NCI-H748 (cell line): ENCODE measurements around the gene UBA52.
"Not testable (repeated sequence)": the region's sequence is repeated elsewhere in the genome, so short reads cannot be mapped to it uniquely, and the experiment has no call there.

ENCODE experiments used
- DNase-seq: peaks from one replicate; lab custom pipeline; 2025; ENCODE audit not compliant: unreplicated experiment; lab: John Stamatoyannopoulos, UW

UBA52 gene

DNA sequence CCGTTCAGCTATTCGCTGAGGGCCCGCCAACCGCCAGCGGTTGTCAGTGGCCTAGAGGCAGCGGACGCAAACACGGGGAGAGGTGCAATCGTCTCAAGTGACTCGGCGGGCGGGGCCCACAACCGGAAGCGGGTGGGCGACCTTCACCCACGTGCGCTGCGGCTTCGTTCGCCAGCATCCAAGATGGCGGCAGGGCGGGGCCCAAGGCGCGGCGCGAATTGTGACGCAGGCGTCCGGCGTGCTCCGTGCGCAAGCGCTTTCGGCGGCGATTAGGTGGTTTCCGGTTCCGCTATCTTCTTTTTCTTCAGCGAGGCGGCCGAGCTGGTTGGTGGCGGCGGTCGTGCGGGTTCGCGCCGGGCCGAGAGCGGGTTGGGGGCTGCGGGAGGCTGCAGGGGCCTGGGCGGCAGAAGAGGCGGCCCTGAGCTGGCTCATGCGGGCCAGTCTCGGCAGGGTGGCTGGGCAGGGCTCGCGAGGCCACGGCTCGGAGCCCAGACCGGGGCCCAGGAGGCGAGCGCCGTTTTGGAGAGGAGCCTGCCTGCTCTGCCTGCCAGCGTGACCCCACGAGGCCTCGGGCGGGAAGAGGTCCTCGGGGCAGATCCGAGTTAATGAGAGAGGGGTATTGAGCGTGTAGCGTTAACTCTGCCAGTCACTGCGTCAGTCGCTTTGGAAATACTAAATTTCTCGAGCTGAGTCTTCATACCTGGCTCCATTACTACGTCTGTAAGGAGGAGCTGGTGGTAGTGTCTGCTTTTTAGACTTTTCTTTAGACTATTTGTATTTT lies at the start of gene UBA52:
Gene UBA52 (plus strand): TSS at position 294 of the 781 bp plus-strand sequence. CDS start 1,444 bp downstream, outside the sequence.
- peak; percentile 97 for DNase-seq

DNA sequence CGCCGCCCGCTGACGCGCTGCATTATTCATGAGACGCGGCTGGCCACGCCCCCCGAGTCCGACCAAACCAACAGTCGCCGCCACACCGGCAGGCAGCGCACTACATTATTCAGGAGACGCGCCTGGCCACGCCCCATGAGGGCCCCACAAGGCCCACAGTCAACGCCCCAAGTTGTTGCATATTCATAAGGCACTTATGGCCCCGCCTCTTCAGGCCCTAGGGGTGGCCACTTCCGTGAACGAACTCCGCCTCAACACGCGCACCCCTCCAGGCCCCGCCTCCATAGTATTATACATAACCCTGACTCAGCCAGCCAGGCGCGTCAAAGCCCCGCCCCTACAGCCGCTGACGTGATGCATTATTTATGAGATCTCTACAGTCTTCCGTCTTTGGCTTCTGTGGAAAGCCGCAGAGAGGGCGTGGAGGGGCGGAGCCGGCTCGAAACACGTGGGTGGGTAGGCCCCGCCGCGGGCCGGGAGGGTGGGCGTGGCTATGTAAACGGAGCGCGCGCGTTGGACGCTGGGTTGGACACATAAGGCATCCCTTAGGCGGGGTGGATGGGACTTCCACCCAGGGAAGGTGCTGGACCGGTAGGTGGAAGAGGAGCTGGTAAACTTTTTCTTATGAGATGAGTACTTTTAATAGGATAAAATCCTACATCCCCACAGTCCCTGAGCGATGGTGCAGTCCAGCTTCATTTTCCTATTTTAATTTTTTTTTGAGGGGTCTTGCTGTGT lies 49.4 kb upstream of the UBA52 start:
- peak; percentile 99 for DNase-seq

DNA sequence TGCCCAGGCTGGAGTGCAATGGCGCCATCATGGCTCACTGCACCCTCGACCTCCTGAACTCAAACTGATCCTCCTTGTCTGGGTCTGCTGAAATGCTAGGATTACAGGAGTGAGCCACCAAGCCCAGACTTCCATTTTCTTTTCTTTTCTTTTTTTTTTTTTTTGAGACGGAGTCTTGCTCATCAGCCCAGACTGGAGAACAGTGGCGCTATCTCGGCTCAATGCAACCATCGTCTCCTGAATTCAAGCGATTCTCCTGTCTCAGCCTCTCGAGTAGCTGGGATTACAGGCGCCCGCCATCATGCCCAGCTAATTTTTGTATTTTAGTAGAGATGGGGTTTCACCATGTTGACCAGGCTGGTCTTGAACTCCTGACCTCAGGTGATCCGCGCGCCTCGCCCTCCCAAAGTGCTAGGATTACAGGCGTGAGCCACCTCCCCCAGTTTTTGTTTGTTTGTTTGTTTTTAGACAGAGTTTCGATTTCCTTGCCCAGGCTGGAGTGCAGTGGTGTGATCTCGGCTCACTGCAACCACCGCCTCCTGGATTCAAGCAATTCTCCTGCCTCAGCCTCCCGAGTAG lies 48.7 kb upstream of the UBA52 start:
- not testable (repeated sequence) for DNase-seq

DNA sequence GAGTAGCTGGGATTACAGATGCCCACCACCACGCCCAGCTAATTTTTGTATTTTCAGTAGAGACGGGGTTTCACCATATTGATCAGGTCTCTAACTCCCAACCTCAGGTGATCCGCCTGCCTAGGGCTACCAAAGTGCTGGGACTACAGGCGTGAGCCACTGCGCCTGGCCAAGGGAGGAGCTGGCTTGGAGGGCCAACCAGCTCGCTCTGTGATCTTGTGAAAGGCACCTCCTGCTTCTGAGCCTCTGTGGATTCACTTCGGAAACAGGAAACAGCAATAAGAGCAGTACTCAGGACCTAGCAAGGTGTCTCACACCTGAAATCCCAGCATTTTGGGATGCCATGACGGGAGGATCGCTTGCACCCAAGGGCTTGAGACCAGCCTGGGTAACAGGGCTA lies 47.8 kb upstream of the UBA52 start:
- no peak for DNase-seq

DNA sequence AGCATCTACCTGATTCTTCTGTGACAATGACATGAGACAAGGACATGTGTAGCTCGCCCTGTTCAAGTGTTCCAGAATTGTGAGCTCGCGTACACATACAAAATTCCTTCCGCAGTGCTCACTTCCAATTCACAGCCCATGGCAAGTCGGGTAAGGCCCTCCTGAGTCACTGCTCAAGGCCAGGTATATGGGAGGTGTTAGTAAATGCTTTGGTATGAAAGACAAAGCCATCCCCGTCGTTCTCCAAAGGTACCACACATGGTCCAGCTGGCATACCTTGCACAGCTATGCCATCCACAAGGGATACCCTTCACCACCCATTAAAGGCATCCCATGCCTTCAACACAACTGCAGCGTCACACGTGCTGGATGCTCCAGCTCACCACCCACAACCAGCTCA lies 45.3 kb upstream of the UBA52 start:
- no peak for DNase-seq

DNA sequence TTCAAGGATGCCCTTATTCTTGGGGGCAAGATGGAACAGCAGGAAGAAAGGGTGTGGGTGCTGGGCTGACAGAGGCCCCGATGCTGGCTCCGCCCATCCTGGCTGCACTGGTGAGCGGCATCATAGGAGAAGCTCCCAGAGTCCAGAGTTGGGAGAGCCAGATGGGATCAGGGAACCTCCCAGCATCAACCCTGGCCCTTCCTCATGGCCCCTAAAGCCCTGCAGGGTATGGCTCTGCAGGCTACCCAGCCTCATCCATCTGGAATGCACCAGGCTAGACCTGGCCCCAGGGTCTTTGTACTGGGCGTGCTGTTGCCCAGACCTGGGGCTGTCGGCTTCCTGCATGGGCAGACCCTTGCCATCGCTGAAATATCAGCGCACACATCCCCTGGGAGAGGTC lies 41.9 kb upstream of the UBA52 start:
- no peak for DNase-seq

DNA sequence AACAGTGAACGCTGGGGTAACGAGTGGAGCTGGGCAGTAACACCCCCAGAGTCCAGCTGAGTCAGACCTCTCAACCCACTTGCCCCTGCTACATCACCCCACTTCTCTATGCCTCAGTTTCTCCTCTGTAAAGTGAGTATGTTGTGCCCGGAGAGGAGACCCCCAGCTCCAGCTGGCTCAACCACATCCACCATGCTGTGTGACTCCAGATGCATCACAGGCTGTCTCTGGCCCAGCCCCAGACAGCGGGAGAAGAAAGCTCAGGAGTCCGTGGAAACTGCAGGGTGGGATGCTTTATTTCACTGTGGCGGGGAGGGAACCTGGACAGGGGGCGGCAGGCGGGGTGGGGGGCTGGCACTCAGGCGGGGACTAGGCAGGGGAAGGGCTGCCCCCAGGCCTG lies 40.2 kb upstream of the UBA52 start:
- no peak for DNase-seq

DNA sequence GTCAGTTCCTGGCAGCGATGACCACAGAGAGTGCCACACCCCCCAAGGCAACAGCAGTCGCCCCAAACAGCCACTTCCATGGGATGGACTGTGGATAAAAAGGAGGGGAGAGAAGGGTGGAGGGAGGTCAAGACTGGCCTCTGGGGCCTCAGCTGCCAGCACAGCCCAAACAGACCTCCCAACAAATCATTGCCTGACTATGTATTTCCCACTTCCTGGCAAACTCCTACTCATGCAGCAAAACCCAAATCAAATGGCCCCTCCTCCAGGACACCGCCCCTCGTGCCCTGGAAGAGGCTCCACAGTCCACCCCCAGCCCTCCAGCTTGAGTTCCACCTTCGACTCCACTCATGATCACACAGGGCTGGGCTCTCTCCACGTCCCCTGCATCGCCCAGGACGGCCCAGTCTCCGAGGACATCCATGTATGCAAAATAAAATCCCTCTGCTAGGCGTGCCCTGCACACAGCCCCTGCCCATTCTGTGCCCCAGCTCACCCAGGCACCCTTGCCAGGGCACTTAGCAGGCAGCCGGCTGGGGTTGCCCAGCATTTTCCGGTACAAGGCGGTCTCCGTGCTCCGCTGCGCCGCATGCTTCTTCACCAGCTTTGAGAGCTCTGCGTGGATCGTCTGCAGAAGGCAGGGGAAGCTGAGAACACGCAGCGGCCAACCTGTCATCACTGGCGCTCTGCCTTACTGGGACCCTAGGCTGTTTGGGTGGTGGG lies 39.3 kb upstream of the UBA52 start:
- no peak for DNase-seq

DNA sequence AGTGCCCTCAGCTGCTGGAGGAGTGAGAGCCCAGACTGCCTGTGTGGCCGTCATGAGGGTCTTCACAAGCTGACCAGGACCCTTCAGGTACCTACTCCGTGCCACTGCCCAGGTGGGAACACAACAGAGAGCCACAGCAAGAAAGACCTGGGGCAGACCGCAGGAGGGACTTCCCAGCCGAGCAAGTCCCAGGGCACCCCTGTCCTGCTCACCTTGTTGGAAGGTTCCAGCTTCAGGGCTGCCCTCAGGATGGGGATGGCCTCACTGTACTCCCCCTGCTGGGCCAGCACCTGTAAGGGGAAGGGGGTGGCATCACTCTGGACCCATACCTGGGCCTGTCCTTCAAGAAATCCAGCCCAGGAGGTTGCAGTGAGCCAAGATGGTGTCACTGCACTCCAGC lies 38.6 kb upstream of the UBA52 start:
- DNase-seq, result no peak

DNA sequence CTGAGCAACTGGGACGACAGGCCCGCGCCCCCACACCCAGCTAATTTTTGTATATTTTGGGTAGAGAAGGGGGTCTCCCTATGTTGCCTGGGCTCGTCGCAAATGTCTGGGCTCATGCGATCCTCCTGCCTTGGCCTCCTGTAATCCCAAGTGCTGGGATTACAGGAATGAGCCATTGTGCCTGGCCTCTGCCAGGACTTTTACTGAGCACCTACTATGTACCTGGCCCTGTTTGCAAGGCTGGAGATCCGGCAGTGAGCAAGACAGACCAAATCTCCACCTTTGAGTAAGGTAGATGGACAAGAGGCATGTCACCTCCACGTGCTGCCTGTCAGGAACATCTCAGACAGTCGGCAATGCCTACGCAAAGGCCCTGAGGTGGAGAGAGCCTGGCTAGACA lies 35.2 kb upstream of the UBA52 start:
- no peak for DNase-seq

DNA sequence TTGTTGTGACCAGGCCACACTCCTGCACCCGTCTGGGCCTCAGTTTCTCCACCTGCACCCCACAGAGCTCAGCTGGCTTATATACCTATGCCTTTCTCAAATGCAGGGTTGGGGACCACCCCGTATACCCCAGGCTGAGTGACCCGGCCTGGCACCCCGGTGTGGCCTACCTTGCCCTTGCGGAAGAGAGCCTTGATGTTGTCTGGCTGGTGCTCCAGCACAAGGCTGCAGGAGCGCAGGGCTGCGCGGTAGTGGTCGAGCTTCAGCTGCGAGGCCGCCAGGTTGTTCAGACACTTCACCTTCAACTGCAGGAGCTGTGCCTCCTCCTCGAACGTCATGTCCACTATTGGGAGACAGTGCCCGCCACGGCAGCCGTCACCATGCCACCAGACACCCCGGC lies 34.2 kb upstream of the UBA52 start:
- DNase-seq, result no peak

DNA sequence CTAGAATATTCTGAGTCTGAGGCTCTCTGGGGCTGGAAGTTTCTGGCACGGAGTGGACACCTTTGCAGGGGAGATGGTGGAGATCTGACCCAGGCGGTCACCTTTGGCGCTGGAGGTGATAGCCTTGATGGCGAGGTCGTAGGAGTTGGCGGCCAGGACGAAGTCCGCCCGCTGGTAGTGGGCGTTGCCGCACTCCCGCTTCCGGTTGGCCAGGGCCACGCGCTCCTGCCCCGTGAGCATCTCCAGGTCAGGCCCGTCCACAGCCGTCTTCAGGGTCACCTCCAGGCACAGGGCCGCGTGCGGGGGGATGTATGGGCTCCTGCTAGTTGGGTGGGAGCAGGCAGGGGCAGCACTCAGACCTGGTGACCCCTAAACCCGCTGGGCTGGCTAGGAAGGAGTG lies 33.5 kb upstream of the UBA52 start:
- DNase-seq, result no peak

DNA sequence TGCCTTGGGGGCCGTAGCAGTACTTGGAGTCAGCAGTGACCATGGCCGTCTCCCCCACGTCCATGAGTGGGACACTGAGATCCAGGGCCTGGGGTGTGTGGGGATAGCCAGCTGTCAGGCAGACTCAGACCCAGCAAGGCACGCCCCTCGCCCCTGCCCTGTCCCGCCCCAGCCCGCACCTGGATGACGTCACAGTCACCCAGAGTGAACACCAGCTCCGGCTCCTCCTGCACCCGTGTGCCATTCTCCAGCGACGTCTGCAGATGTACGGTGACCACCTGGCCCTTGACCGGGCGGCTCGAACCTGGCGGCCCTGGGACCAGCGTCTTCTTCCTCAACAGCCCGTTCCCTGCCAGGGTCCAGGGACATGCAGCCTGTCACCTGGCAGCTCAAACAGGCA lies 32.3 kb upstream of the UBA52 start:
- no peak for DNase-seq

DNA sequence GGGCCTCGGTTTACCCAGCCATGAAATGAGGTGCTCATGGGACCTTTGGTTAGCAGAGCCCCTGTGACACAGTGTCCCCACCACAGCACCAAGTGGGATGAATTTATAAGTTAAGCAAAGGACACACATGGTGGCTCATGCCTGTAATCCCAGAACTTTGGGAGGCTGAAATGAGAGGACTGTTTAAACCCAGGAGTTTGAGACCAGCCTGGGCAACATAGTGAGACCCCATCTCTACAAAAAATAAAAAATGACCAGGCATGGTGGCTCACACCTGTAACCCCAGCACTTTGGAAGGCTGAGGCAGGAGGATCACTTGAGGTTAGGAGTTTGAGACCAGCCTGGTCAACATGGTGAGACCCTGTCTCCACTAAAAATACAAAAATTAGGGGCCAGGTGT lies 31.5 kb upstream of the UBA52 start:
- not testable (repeated sequence) for DNase-seq

DNA sequence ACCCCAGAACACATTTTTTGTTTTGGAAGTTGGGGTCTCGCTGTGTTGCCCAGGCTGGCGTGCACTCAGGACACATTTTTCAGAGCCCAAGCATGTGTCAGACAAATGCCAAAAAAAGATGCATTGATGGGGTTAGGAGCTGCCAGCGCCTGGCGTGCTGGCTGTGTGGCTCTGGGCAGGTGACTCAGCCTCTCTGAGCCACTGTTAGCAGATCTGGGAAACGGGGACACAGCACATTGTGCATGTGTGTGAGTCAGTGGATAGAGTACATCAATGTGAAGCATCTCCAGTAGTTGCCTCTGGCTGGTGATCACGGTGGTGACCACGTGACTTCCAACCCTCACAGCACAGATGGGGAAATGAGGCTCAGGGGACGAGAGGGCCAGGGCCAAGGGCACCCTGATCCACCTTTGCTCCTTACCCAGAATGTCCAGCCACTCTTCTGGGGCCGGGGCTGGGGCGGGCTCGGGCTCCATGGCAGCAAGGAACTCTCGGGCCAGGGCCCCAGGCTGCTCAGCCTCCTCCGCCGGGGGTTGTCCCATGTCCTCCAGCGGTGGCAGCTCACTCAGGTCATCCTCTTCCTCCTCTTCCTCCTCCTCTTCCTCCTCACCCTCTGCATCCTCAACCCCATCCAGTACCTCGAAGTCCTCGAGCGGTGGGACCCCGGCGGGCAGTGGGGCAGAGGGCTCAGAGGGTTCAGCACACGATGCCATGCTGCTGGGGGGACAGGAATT lies 30.2 kb upstream of the UBA52 start:
- no peak for DNase-seq

DNA sequence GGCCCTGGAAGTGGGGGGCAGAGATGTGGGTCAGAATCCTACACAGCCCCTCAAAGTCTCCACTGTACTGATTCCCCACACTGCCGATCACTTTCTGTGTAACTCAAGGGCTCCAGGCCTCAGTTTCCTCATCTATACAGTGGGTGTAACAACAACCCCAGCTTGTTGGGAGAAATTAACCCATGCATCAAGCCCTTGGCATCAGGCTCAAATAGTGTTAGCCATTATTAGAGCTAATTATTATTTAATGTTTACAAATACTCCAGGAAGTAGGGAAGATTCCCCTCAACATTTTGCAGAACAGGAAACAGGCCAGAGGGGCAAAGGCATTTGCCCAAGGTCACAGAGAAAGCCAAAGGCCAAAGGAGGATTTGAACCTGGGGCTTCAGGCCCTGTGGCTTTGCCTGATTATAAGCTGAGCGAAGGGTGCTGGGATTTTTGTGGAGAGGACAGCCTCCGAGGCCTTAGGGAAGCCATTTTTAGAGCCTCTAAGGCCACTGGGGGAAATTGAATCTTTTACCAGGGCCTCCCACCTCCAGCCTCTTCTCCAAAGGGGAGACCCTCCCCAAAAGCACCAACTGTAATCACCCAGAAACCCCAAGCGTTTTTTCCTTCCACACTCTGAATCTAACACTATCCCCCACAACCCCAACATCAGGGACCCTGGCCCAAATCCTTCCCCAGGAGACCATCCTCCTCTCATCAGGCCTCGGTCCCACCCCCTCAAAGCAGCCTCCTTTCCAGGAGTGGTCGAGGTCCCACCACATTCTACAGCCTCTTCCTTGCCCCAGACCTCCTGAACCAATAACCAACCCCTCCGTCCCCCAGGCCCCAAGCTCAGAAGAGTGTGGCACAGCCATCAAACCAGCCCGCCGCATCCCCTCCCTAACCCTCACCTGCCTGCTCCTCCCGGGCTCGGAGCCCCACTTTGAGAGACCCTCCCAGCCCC lies 29.4 kb upstream of the UBA52 start:
- DNase-seq, result no peak

DNA sequence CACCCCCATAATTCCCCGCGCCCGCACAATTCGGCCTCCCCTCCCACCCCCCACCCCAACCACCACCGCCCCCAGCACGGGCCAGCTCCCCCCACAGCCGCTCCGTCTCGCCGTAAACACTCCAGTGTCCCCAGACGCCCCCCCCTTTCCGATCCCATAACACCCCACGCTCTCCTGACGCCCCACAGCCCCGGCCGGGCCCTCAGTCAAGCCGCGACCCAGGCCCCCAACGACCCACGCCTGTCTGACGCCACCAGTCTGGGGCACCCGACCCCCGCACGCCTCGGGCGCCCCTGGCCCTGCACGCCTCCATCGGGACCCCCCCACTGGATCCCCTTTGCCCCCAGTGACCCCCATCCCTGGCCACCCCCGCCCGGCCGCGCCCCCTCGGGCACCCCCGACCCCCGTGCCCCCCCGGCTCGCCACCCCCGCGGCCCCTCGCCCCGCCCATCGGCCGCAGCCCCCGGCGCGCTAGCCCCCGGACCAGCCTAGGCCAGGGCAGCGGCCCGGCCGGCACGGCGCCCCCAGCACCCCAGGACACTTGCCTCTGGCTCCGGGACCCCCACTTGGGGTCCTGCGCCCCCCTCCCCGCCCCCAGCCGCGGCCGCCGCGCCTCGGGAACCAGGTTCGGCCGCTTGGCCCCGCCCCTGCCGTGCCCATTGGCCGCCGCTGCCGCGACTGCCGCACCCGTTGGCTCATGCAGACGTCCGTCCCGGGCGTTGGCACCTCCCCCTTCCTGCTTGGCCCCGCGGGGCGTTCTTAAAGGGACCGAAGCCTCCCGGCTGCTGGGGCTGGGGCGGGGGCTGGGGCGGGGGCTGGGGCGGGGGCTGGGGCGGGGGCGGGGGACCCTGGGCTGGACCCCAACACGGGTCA lies 28.5 kb upstream of the UBA52 start, which contains the start of gene FKBP8:
Gene FKBP8 (minus strand): TSS at position 633 of the 873 bp plus-strand sequence. CDS start 1,603 bp downstream, outside the sequence.
- DNase-seq, result peak; percentile 86

DNA sequence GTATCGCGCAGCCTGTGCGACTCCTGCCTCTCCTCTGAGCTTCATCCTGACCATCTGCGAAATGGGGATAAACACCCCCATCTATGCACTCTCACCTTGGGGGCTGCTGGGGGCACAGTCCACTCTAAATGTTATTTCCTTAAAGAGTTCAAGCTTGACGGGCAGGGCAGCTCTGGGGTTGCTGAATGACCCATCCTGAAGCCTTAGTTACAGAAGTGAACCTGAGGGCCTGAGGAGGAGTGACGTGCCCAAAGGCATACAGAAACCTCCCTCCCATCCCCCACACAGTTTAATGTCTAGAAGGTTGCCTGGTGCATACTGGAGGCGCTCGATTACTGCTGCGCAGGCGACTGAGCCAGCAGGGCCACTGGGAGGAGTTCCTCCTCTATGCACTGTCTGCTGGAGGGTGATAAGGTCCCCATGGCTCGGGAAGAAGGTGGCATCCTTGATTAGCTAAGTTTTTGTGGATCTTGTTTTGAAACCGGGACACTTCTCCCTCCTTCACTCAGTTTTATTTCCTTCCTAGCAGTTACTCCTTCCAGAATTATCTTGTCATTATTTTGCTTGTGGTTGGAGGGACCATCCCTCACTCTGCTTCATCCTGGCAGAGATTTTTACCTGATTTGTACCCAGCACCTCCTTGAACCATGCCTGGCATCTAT lies 27.7 kb upstream of the UBA52 start:
- peak; percentile 63 for DNase-seq
